CD4-positive, alpha-beta T cell treated with Interleukin-17A for 1 hour (primary cell): Measurements from ENCODE around the gene PTF1A.

Experiments
- DNase-seq: peaks from one replicate; pipeline ENCODE4 v3.0.0-alpha.2; 2020

Gene PTF1A

DNA sequence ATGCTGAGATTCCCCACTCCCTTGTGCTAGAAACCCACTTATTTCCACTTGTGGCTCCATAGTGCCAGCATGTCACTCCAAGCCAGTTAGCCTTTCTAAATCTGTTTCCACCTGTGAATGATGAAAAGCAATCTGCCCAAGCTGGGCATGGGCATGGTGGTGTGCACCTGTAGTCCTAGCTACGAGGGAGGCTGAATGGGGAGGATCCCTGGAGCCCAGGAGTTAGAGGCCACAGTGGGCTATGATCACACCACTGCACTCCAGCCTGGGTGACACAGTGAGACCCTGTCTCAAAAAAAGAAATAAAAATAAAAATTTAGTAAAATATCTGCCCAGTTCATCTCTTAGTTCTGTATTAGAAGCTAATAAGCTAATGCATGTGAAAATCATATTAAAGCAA lies 5.0 kb upstream of the PTF1A start:
- no peak for DNase-seq

DNA sequence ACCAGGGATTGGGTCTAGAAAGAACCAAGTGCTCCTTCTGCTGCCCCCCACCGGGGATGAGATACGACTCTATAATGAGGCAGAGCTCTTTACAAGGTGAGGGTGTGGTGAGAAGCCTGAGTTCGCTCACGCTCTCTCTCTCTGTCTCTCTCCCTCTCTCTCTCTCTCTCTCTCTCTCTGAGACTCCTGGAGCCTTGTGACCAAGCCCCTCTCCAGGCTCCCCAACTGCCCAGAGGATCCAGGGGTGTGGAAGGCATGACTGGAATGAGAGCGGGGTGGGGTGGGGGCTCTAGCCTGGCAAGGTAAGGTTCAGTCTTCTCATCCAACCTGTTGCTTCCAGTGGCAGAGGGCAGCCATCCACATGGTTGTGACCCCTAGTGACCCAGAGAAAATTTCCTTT lies 3.1 kb upstream of the PTF1A start:
- no peak for DNase-seq

DNA sequence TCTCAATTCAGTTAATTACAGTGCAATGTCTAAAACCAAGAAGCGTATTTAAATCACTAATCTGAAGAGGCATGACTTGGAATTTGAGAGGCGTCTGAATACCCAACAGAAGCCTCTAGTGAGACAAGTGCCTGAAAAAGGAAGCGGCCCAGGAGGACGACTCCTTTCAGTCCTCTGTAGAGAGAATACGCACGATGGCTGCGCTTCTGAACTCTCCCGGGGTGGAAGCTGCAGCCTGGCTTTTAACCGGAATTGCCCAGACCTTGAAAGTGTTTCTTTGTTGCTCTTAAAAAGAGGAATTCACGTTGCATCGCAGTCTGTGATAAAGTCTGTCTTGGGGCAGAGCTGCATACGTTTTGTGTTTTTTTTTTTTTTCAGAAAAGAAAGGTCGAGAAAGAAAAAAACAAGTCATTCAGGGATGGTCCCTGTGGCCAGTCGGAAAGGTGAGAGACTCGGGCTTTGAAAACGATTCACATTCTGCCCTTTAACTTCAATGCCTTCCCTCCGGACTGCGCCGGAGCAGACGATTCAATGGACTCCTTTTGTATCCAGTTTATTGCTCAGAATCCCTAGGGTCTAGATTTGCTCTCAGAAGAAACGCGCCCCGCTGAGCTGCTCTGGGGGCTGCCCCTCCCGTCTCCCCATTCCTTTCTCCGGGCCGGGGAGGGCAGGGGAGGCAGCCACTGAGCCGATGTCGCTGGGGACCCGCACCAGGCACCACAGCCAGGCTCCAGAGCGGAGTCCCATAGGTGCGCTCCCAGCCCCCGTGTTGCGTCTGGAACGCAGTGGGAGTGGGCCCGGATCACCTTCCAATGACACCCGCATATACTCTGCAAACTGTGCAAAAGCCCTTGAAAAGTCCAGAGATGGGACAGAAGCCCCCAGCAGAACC lies 994 bp upstream of the PTF1A start:
- no peak for DNase-seq

DNA sequence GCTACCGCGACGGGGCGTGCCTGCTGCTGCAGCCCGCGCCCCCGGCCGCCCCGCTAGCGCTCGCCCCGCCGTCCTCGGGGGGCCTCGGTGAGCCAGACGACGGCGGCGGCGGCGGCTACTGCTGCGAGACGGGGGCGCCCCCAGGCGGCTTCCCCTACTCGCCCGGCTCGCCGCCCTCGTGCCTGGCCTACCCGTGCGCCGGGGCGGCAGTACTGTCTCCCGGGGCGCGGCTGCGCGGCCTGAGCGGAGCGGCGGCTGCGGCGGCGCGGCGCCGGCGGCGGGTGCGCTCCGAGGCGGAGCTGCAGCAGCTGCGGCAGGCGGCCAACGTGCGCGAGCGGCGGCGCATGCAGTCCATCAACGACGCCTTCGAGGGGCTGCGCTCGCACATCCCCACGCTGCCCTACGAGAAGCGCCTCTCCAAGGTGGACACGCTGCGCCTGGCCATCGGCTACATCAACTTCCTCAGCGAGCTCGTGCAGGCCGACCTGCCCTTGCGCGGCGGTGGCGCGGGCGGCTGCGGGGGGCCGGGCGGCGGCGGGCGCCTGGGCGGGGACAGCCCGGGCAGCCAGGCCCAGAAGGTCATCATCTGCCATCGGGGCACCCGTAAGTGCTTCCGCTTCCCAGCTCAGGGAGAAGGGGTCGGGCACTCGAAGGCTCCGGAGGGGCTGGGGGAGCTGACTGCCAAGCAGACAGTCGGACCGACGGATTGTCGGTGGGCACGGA lies 761 bp downstream of the PTF1A start:
- DNase-seq, result no peak

DNA sequence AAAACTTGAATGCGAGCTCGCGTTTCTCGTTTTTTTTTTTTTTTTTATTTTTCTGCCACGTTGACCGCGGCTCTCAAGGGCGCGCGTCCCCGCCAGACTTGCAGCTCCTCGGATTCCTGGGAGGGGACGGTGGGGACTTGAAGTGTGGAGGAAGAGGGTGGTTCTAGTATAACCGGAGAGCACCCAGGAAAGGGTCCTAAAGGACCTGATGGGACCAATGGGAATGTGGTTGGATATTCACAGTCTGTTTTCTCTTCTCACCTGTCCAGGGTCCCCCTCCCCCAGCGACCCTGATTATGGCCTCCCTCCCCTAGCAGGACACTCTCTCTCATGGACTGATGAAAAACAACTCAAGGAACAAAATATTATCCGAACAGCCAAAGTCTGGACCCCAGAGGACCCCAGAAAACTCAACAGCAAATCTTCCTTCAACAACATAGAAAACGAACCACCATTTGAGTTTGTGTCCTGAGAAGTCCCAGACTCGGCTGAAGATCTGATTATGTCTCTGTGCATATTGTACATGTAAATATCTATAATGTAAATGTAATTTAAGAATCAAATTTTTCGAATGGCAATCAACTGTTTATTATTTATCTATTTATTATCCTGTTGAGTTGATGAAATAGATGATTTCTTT lies 1.4 kb downstream of the PTF1A start:
- DNase-seq, result no peak

DNA sequence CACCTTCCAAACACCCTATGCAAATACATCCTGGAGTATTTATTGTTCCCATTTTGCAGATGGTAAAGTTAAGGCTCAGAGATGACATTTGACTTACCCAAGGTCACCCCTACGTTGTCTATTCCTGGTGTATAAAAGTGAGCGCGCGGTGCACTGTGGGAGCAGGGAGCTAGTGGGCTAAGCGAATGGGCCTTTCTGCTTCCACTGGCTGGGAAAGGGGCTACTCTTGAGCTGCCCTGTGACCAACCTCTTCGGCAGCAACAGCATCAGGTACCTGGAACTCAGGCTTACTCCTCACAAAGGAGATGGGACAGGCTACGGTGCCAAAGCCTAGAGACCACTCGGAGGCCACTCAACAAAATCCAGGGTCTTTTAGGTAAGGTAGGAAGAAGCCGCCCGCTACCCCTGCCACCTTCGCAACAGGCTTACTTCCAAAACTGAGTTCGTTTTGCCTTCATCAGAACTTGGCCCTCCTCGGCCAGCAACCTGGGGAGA lies 2.4 kb downstream of the PTF1A start:
- DNase-seq, result no peak

DNA sequence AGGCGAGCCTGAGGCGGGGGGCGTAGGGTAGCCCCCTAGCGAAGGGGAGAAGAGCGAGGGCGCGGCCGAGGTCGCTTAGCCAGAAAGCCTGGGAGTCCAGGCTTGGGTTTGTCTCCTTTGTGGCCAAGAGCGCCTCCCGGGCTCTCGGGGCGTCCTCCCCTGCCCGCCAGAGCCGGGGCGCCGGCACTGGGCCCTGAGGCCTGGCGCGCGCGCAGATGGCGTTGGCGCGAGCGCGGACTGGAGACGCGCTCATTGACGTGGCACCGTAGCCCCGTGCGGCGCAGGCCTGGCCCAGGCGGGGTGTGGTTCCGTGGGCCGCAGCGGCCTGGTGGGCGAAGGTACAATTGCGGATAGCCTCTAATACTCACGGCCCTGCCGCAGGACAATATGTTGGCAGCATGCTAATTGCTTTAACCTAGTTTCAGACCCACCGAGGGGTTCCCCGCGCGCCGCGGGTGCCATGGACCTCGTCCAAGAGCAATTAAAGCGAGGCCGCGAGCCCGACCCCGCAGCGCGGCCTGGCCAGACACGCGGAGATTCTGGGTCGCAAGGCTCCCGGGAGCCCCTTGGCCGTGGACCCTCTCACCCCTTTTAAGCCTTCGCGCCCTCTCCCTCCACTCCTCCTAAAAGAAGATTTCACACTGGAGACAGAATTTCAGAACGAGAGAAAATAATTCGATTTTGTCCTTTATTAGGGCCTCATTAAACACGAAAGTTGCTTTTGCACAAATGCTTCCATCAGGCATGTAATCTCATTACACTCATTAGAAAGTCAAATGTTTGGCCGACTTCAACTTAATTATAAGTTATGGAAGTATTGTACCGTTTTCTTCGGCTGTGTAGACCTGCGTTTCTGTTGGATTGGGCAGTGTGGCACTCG lies 3.1 kb downstream of the PTF1A start:
- DNase-seq, result no peak

DNA sequence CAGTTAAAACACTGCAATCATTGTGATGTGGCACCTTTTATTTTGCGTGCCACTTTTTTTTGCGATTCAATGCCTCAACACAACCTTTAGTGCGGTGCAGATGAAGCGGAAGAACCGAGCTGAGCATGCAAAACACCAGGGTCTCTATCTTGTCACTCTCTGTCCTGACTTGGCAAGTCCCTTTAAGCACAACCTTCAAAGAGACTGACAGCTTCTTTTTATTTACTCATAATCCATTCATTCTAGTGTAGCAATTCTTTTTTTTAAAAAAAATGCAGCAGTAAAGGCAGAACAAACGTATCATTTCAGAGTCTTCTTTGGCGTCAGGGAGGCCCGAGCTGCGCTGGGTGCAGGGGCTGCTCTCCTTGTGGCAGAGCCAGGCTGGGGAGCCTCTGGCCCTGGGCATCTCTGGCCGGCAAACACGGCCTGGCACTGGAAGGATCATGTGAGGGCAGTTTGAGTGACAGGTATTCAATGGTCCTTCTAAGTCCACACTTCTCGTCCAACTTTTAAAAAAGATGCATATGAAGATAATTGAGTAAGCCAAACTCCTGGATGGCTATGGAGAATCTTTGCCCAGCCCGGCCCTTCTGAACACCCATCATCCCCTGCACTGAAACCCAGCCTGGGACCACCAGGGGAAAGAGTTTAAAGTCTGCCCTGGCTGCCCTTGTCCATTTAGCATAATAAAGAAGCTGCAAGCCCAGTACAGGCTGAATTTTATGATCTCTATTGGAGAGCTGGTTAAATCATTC lies 3.9 kb downstream of the PTF1A start:
- DNase-seq, result no peak

DNA sequence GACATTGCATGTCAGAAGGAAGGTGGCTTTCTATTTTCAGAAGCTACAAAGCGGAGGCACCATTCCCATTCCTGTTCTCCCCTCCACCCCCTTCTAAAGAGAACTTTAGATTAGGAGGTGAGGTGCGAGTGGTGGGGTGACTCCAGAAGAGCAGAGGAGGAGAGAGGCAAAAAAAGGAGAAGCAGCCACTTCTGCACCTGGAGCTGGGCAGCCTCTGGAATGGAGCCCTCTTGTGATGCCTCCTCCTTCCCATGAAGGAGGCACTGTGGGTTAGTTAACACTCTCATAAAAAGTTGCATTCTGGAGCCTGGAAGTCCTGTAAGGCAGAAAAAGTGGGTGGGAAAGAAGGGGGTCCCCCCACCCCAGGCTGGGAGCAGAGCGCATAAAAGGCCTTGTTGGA lies 4.8 kb downstream of the PTF1A start:
- DNase-seq, result no peak

DNA sequence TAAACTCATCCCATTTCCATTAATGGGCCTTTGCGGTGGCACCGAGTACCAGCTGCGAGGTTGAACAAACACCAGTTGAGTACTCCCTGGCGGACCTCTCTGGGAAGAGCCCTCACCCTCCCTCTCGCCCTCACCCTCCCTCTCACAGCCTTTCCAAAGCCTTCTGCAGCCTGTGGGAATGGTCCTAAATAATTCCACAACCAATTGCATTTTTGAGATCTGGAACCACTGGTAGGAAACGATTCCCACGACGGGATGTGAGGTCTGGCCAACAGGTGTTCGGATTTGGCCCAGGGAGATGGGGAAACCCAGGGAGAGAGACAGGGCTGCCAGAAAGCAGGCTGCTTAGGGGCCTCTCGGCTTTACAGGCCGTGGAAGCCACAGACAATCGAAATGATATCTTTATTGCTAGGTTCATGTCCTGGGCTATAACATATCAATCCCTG lies 5.3 kb downstream of the PTF1A start:
- DNase-seq, result no peak

DNA sequence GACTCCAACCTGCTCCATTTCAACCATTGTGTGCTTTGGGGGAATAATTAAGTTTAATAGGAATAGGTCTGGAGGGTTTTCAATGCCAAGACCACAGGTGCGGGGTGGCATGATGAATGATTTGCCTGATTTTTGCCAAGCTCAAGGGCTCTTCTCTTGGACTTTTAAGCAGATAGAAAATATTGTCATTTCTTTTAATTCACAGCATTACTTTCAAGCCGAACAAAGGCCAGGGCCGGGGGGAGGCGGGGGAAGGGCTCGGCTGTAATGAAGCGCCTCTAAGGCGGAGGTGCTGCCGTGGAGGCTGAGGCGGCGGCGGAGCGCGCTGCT lies 6.5 kb downstream of the PTF1A start:
- no peak for DNase-seq

DNA sequence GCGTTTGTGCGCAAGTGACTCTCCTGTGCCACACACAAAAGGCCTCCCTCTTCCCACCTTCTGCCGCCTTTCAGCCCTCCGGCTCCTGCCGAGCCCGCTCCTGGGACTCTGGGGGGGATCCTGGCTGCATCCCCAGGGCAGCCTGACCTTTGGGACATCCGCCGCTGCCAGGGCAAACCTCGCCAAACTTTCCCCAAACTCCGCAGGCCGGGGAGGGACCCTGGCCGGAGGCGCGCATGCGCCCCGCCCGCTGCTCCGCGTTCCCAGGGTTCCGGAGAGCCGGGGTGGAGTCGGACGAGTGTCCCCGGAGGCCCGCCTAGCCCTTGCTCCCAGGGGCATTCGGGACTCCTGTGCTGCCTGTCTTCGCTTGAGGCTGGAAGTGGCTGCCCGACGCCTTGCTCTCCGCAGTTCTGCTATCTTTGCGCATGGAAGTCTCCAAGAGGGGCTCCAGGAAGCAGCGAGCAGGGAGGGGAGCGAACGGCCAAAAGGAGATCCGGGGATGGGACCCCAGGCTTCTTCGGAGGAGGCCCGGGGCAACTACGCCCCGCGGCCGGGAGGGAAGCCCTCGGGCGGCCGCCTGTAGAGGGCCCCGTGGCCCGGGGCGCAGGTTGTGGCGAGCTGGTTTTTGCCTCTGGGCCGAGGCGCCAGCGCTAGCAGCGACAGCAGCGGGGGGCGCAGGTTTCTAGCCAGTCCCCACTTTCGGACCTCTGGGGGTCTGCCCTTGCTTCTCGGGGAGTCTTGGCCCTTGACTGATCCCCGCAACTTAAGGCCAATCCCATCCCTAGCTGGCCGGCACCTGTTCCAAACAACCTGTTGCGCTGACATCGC lies 7.0 kb downstream of the PTF1A start:
- no peak for DNase-seq

DNA sequence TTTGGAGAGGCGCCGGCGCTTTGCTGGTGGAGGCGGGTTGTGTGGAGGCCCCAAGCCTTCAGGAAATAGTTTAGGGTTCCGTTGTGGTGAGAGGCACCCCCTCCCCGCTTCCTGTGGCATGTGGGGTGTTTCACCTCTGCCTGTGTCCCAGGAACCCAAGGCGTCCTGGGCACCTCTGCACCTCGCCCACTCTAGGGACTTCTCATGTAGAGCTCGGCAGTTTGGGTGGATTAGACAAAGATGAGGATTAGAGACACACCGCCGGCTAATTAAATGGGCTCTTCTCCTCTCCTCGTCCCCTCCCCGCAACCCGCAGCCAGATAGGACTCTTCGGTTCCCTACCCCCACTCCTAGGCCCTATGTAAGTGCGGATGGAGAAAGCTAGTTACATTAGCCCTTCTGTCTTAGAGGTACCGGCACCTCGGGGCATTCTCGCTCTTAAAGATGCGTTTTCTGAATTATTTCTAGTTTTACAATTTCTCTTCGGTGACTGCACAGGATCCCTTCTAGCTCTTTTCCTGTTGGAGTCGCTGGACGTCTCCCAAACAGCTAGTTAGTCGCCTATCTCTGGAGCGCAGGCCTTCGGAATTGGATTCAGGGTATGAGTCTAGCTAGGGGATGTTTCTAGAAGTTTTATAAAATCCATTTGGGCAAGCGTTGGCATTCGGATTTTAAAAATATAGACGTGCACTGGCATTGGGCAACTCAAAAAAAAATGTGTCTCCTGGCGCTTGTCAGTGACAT lies 7.8 kb downstream of the PTF1A start:
- no peak for DNase-seq

DNA sequence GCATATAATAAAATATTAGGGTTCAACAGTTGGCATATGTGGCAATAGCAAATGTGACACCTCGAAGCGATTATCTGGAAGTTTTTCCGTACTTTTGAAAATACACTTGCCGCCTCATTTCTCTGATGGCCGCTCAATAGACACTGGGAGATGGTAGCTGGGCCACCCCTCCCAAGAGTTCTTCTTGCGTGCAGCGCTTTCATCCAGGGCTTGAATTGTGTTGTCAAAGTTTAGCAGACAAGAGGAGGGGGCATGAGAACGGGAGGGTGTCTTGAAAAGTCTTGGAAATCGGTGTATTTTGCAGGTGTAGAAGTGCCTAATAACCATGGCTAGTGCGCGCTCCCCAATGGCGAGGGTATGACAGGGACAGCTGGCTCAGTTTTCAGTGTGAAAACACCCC lies 8.5 kb downstream of the PTF1A start:
- no peak for DNase-seq

DNA sequence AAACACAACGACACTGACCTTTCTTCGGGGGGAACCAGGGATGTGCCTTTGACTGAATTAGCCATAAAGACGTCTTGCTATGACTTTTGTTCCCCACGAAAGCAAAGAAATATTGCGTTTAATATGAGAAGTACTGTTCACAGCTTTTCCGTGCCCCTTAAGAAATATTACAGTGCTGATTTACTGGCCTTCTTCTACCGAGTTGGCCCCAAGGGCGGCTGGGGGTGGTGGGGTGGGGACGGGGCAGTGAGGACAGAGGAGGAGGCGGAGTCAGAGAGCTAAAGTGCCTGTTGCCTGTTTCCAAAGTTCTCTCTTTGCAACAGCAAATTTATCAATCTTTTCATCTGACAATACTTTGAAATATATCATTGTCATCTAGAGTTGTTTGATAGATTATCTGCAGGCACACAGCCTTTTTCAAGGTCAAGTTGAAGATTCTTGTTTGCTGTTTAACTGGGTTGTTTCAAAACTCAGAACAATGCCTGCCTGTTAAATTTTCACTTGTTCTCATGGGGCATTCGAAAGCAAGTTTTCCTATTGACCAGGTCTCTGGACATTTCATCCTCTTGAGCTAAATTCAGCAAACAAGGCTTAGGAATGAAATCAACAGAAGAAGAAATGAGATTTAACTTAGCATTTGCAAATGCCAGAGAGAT lies 9.0 kb downstream of the PTF1A start:
- DNase-seq, result no peak

DNA sequence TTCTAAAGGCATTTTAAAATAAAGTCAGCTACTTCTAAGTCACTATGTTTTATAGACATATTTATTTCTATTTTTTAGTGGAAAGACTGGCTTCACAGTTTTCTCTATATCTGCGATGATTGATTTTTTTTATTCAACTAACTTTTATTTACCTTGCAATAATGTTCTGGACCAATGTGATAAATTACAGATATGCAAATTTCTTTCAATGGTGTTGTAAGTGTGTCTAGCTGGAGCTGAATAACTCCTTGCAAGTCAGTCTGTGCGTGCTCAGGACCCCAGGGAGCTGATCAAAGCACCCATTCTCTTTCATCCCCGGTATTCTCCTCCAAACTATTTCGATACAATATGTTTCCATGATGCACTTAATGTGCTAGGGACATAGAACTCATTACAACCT lies 9.7 kb downstream of the PTF1A start:
- DNase-seq, result no peak

DNA sequence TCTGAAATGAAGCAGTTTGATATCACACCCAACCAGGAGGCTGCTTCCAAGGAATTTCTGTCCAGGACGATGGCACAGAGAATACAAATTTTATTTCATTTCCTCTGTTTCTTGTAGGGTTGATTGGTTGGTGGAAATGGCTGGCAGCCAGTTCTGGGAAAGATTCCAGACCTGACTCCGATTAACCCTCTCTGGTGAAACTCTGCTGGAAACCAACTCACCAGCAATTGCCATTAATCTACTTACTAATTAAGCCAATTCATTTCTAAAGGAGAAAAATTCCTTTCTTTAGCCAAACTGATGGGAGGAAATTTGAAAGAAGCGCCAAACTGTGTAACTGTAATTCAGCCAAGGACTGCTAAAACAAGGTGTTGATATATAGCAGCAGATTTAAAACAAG lies 10.7 kb downstream of the PTF1A start:
- no peak for DNase-seq

DNA sequence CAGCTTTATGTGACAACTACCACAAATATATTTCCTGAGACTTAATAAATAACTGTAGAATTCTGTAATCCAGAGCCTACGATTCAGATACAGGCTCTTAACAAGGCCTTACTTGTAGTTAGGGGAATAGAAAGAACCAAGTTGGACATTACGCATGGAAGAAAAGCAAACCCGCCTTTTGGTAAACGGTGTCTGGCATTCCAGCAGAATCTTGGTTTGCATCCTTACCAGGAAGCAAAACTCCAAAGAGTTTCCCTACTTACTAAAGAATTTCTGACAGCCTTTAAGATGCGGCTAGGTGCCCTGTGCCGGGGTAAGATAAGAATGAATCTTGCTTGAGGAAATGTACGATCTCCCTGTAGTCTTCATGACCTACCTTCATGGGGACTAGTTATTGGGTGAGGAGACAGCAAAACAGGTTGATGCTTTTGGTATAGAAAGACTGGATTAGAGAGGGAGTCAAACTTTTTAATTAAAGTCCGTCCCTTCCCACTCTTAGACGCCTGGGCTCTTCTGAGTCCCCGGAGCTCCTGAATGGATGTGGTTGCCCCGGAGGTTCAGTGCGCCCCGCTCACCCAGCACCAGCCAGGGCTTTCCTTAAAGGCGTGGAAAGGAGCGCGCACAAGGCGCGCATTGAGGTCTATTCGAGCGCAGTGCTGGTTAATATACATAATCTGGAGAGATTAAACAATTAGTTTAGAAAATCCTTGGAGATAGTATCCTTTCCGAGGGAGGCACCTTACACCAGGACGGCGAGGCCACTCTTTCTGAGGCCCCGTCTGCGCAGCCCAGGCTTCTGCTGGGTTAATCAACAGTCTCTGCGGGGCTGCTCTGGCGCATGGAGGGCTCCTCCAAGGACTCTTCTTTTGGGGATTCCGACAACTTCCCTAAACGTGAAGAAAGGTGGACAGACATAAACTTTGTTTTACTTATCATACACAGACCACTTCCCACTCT lies 11.5 kb downstream of the PTF1A start:
- DNase-seq, result no peak

DNA sequence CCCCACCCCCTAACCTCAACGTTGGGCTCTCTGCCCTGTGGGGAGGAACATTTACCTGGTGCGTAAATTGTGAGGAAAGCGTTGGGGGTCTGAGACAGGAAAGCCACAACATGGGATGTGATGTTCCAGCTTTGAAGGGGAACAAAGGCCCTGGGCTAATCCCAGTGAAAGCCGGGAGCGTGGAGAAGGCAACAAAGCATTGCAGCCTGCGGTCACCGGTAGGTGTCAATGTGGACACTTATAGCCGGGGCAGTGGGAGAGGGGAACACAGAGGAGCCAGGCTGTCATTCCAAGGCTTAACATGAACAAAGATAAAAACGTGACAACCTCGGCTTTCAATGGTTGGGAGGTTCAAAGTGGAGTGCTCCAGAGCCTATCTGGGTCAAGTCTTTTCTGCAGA lies 12.7 kb downstream of the PTF1A start:
- no peak for DNase-seq
